ENCODE data around the gene CRELD2.
A peak's percentile ranks its signal among the peaks of the same experiment; 100 is the strongest.

Gene CRELD2, protein sequence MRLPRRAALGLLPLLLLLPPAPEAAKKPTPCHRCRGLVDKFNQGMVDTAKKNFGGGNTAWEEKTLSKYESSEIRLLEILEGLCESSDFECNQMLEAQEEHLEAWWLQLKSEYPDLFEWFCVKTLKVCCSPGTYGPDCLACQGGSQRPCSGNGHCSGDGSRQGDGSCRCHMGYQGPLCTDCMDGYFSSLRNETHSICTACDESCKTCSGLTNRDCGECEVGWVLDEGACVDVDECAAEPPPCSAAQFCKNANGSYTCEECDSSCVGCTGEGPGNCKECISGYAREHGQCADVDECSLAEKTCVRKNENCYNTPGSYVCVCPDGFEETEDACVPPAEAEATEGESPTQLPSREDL

GRCh38 chr22:49917974-49918910, at the start of gene CRELD2, which contains the start of gene ALG12:
Gene CRELD2, plus strand, starts transcription at chr22:49918634. Its CDS starts 136 bp downstream, at chr22:49918770.
Gene ALG12, minus strand, starts transcription at chr22:49918438. Its CDS starts 4,673 bp downstream, at chr22:49913765.
- Histone ChIP-seq H3K9ac (ENCODE audit: low read length) (peak within 1 kb of the TSS; percentile 70), H3K27ac (ENCODE audit: low read length) (no peak within 1 kb of the TSS), H3K27me3 (ENCODE audit: control insufficient read depth, insufficient read depth, low read length) (no peaks in the 10 kb centered on the region), H3K36me3 (ENCODE audit: control insufficient read depth, low read depth, low read length) (peaks cover 4% of the 10 kb centered on the region), H3K4me3 (ENCODE audit: low read length) (peak within 1 kb of the TSS; percentile 85), H3K9me3 (ENCODE audit: control insufficient read depth, low read depth, low read length) (no peaks in the 10 kb centered on the region), H3K4me1 (ENCODE audit: control insufficient read depth, low read depth, low read length) (no peaks in the 10 kb centered on the region)

GRCh38 chr22:49869086-49869830, 49.2 kb upstream of the CRELD2 start:
- no peaks in the 10 kb centered on the region for H3K9me3 ChIP-seq (ENCODE audit: control insufficient read depth, low read depth, low read length)
- H3K27me3 ChIP-seq (ENCODE audit: control insufficient read depth, insufficient read depth, low read length): no peaks in the 10 kb centered on the region
- no peaks in the 10 kb centered on the region for H3K36me3 ChIP-seq (ENCODE audit: control insufficient read depth, low read depth, low read length)

GRCh38 chr22:49869845-49870712, 48.4 kb upstream of the CRELD2 start:
- Histone ChIP-seq H3K9me3 (ENCODE audit: control insufficient read depth, low read depth, low read length) (no peaks in the 10 kb centered on the region), H3K27me3 (ENCODE audit: control insufficient read depth, insufficient read depth, low read length) (no peaks in the 10 kb centered on the region), H3K4me1 (ENCODE audit: control insufficient read depth, low read depth, low read length) (peaks cover 8% of the 10 kb centered on the region), H3K36me3 (ENCODE audit: control insufficient read depth, low read depth, low read length) (no peaks in the 10 kb centered on the region), H3K4me3 (ENCODE audit: low read length) (no peak overlapping the region), H3K9ac (ENCODE audit: low read length) (no peak overlapping the region), H3K27ac (ENCODE audit: low read length) (no peak overlapping the region)

More at GRCh38 chr22:49869086-49869830, 49.2 kb upstream of the CRELD2 start:
- no peak overlapping the region for H3K27ac ChIP-seq (ENCODE audit: low read length)
- H3K4me3 ChIP-seq (ENCODE audit: low read length): no peak overlapping the region
- H3K9ac ChIP-seq (ENCODE audit: low read length): no peak overlapping the region
- H3K4me1 ChIP-seq (ENCODE audit: control insufficient read depth, low read depth, low read length): peaks cover 8% of the 10 kb centered on the region

GRCh38 chr22:49871482-49871881, 47.0 kb upstream of the CRELD2 start:
- peaks cover 7% of the 10 kb centered on the region for H3K4me1 ChIP-seq (ENCODE audit: control insufficient read depth, low read depth, low read length)
- no peak overlapping the region for H3K9ac ChIP-seq (ENCODE audit: low read length)
- no peak overlapping the region for H3K4me3 ChIP-seq (ENCODE audit: low read length)
- no peaks in the 10 kb centered on the region for H3K36me3 ChIP-seq (ENCODE audit: control insufficient read depth, low read depth, low read length)
- H3K9me3 ChIP-seq (ENCODE audit: control insufficient read depth, low read depth, low read length): no peaks in the 10 kb centered on the region
- no peaks in the 10 kb centered on the region for H3K27me3 ChIP-seq (ENCODE audit: control insufficient read depth, insufficient read depth, low read length)
- no peak overlapping the region for H3K27ac ChIP-seq (ENCODE audit: low read length)

DNA sequence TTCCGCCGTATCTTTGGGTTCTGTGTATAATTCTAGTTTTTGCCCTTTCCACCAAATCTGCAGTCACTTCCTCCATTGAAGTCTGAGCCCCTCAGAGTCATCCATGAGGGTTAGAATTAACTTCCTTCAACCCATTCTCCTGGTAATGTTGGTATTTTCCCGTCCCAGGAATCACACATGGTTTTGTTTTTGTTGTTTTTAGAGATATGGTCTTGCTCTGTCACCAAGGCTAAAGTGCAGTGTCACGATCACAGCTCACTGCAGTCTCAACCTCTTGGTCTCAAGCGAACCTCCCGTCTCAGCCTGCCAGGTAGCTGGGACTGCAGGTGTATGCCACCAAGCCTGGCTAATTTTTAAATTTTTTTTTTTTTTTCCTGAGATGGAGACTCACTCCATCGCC, 46.1 kb upstream of the CRELD2 start:
- no peak overlapping the region for H3K9ac ChIP-seq (ENCODE audit: low read length)
- H3K4me1 ChIP-seq (ENCODE audit: control insufficient read depth, low read depth, low read length): no peaks in the 10 kb centered on the region
- no peak overlapping the region for H3K27ac ChIP-seq (ENCODE audit: low read length)
- no peaks in the 10 kb centered on the region for H3K9me3 ChIP-seq (ENCODE audit: control insufficient read depth, low read depth, low read length)
- H3K36me3 ChIP-seq (ENCODE audit: control insufficient read depth, low read depth, low read length): no peaks in the 10 kb centered on the region
- H3K27me3 ChIP-seq (ENCODE audit: control insufficient read depth, insufficient read depth, low read length): no peaks in the 10 kb centered on the region
- H3K4me3 ChIP-seq (ENCODE audit: low read length): no peak overlapping the region

DNA sequence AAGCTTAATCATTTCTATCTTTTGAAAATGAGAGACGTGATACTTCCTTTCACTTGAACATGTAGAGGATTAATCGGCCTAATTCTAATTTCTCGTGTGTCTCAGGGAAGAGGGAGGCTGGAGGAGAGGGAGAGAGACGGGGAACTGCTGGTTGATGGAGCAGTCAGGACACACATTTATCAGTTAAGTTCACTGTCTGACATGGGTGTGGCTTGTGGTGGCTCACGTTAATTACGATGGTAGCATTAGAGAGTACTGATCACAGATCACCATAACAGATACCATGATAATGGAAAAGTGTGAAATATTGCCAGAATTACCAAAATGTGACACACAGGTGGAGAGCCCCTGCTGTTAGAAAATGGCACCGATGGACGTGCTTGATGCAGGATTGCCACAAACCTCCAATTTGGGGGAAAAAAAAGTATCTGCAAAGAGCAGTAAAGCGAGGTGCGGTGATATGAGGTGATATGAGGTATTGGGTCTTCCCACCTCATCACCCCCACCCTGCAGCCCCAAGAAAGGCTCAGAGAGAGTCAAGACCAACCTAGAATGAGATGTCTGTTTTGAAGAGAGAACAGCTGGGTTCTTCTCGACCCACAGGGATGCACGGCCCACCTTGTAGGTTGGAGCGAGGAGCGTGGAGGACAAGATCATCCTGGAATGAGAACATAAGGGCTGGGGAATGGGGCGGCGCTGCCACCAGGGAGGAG, 45.0 kb upstream of the CRELD2 start:
- Histone ChIP-seq H3K27ac (ENCODE audit: low read length) (no peak overlapping the region), H3K4me1 (ENCODE audit: control insufficient read depth, low read depth, low read length) (no peaks in the 10 kb centered on the region), H3K36me3 (ENCODE audit: control insufficient read depth, low read depth, low read length) (no peaks in the 10 kb centered on the region), H3K4me3 (ENCODE audit: low read length) (no peak overlapping the region), H3K27me3 (ENCODE audit: control insufficient read depth, insufficient read depth, low read length) (no peaks in the 10 kb centered on the region), H3K9me3 (ENCODE audit: control insufficient read depth, low read depth, low read length) (no peaks in the 10 kb centered on the region), H3K9ac (ENCODE audit: low read length) (no peak overlapping the region)

GRCh38 chr22:49877642-49878041, 40.8 kb upstream of the CRELD2 start:
- Histone ChIP-seq H3K4me3 (ENCODE audit: low read length) (no peak overlapping the region), H3K27me3 (ENCODE audit: control insufficient read depth, insufficient read depth, low read length) (no peaks in the 10 kb centered on the region), H3K4me1 (ENCODE audit: control insufficient read depth, low read depth, low read length) (peaks cover 3% of the 10 kb centered on the region), H3K9me3 (ENCODE audit: control insufficient read depth, low read depth, low read length) (no peaks in the 10 kb centered on the region), H3K9ac (ENCODE audit: low read length) (no peak overlapping the region), H3K27ac (ENCODE audit: low read length) (no peak overlapping the region), H3K36me3 (ENCODE audit: control insufficient read depth, low read depth, low read length) (no peaks in the 10 kb centered on the region)

DNA sequence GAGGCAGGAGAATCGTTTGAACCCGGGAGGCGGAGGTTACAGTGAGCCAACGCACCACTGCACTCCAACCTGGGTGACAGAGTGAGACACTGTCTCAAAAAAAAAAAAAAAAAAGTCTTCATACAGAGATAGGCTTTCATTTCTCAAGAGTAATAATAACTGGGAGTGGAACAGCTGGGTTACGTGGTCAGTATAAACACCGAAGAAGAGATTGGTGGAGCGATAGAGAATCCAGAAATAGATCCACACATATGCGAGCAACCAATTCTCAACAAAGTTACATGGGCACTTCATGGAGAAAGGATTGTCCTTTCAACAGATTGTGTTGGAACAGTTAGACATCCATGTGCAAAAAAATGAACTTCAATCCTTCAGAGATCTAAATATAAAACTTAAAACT, 40.2 kb upstream of the CRELD2 start:
- no peak overlapping the region for H3K9ac ChIP-seq (ENCODE audit: low read length)
- H3K27ac ChIP-seq (ENCODE audit: low read length): no peak overlapping the region
- H3K9me3 ChIP-seq (ENCODE audit: control insufficient read depth, low read depth, low read length): no peaks in the 10 kb centered on the region
- H3K4me1 ChIP-seq (ENCODE audit: control insufficient read depth, low read depth, low read length): peaks cover 3% of the 10 kb centered on the region
- no peaks in the 10 kb centered on the region for H3K36me3 ChIP-seq (ENCODE audit: control insufficient read depth, low read depth, low read length)
- H3K4me3 ChIP-seq (ENCODE audit: low read length): no peak overlapping the region
- no peaks in the 10 kb centered on the region for H3K27me3 ChIP-seq (ENCODE audit: control insufficient read depth, insufficient read depth, low read length)

DNA sequence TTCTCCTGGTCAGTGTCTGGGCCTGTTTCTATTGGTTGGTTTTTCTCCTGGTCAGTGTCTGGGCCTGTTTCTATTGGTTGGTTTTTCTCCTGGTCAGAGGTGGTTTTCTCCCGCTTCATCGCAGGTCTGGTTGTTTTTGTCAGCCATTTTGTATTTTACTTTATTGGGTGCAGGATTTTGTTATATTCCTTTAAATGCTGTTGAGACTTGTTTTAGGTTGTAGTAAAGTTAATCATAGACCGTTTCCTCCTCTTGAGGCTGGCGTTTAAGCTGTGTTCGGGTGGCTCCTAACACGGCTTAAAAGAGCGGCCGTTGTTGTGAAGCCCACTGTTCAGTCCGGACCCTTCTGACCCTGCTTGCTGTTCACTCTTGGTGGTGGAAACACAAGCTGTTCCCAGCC, 38.6 kb upstream of the CRELD2 start:
- Histone ChIP-seq H3K4me1 (ENCODE audit: control insufficient read depth, low read depth, low read length) (peaks cover 3% of the 10 kb centered on the region), H3K9me3 (ENCODE audit: control insufficient read depth, low read depth, low read length) (no peaks in the 10 kb centered on the region), H3K4me3 (ENCODE audit: low read length) (no peak overlapping the region), H3K36me3 (ENCODE audit: control insufficient read depth, low read depth, low read length) (peaks cover 3% of the 10 kb centered on the region), H3K9ac (ENCODE audit: low read length) (no peak overlapping the region), H3K27me3 (ENCODE audit: control insufficient read depth, insufficient read depth, low read length) (no peaks in the 10 kb centered on the region), H3K27ac (ENCODE audit: low read length) (no peak overlapping the region)

GRCh38 chr22:49880281-49880680, 38.2 kb upstream of the CRELD2 start:
- no peaks in the 10 kb centered on the region for H3K9me3 ChIP-seq (ENCODE audit: control insufficient read depth, low read depth, low read length)
- no peak overlapping the region for H3K4me3 ChIP-seq (ENCODE audit: low read length)
- H3K9ac ChIP-seq (ENCODE audit: low read length): no peak overlapping the region
- H3K36me3 ChIP-seq (ENCODE audit: control insufficient read depth, low read depth, low read length): peaks cover 6% of the 10 kb centered on the region
- peaks cover 3% of the 10 kb centered on the region for H3K4me1 ChIP-seq (ENCODE audit: control insufficient read depth, low read depth, low read length)
- H3K27me3 ChIP-seq (ENCODE audit: control insufficient read depth, insufficient read depth, low read length): no peaks in the 10 kb centered on the region
- no peak overlapping the region for H3K27ac ChIP-seq (ENCODE audit: low read length)
